Glutamatergic neuron (in vitro differentiated cells): ENCODE data around the gene NAGPA. TPM values are rescaled to one million over a fixed set of nuclear protein-coding genes. Genes with fewer than 3 reads are reported as not detected.

ENCODE experiments used
- DNase-seq: peaks from one replicate; pipeline ENCODE4 v3.0.0; 2022
- H3K27ac Mint-ChIP-seq: one replicate; pipeline ENCODE4 v1.8.0; 2020; ENCODE audit warnings: mild to moderate bottlenecking, mixed read lengths, inconsistent platforms; ENCODE audit not compliant: unreplicated experiment
- H3K27me3 Mint-ChIP-seq: one replicate; pipeline ENCODE4 v1.8.0; 2020; ENCODE audit warnings: mild to moderate bottlenecking, moderate library complexity, mixed read lengths, inconsistent platforms; ENCODE audit not compliant: unreplicated experiment
- H3K36me3 Mint-ChIP-seq: one replicate; pipeline ENCODE4 v1.8.0; 2020; ENCODE audit warnings: mild to moderate bottlenecking, mixed read lengths, inconsistent platforms; ENCODE audit not compliant: unreplicated experiment
- H3K4me1 Mint-ChIP-seq: one replicate; pipeline ENCODE4 v1.8.0; 2020; ENCODE audit warnings: mild to moderate bottlenecking, low read depth, mixed read lengths, inconsistent platforms; ENCODE audit not compliant: unreplicated experiment
- H3K4me3 Mint-ChIP-seq: one replicate; pipeline ENCODE4 v1.8.0; 2020; ENCODE audit warnings: mild to moderate bottlenecking, mixed read lengths, inconsistent platforms; ENCODE audit not compliant: unreplicated experiment
- H3K9me3 Mint-ChIP-seq: one replicate; pipeline ENCODE4 v1.8.0; 2020; ENCODE audit warnings: mild to moderate bottlenecking, moderate library complexity, mixed read lengths, inconsistent platforms; ENCODE audit not compliant: unreplicated experiment
- total RNA-seq: library from RNA; stranded (reverse); fragmentation: NEBNext Ultra II Directional; extraction: Animal tissue kit (Norgen Biotek cat#: 25700); gene quantifications from one replicate; pipeline ENCODE4 v1.2.1, GENCODE V29; 2021; ENCODE audit not compliant: unreplicated experiment
- TF ChIP-seq, protein P1 (sequence below): fragments of 200-600 bp; sonication (generic); IDR thresholded peaks from one replicate; pipeline ENCODE4 v1.5.0; 2021; ENCODE audit not compliant: partially characterized antibody, unreplicated experiment

The NAGPA gene
- total RNA-seq, 1 donor from 2014 or later, result 9.7 TPM

DNA sequence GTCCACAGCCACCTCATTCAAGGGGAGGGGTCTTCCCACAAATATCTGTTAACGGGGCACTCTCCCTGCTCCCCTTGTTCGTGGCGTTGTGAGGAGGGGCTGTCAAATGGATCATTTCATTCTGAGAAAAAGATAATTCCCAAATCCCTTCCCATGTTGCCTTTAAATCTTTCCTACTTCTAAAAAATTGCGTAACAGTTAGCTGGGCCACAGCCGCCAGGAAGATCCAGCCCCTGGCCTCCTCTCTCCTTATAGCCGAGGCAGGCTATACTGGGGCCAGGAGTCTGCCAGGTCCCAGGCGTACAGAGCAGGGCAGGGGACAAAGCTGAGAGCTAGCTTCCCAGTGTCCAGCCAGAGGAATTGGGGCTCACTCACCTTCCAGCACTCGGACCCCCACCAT, 31.6 kb upstream of the NAGPA start:
- Mint-ChIP-seq H3K4me1 (no peaks in the 10 kb centered on the region), H3K36me3 (no peaks in the 10 kb centered on the region), H3K9me3 (peaks cover 4% of the 10 kb centered on the region), H3K27me3 (no peaks in the 10 kb centered on the region), H3K4me3 (no peak overlapping the region), H3K27ac (no peak overlapping the region)
- no peak for DNase-seq
- TF ChIP-seq, protein P1, sequence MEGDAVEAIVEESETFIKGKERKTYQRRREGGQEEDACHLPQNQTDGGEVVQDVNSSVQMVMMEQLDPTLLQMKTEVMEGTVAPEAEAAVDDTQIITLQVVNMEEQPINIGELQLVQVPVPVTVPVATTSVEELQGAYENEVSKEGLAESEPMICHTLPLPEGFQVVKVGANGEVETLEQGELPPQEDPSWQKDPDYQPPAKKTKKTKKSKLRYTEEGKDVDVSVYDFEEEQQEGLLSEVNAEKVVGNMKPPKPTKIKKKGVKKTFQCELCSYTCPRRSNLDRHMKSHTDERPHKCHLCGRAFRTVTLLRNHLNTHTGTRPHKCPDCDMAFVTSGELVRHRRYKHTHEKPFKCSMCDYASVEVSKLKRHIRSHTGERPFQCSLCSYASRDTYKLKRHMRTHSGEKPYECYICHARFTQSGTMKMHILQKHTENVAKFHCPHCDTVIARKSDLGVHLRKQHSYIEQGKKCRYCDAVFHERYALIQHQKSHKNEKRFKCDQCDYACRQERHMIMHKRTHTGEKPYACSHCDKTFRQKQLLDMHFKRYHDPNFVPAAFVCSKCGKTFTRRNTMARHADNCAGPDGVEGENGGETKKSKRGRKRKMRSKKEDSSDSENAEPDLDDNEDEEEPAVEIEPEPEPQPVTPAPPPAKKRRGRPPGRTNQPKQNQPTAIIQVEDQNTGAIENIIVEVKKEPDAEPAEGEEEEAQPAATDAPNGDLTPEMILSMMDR, result no peak

DNA sequence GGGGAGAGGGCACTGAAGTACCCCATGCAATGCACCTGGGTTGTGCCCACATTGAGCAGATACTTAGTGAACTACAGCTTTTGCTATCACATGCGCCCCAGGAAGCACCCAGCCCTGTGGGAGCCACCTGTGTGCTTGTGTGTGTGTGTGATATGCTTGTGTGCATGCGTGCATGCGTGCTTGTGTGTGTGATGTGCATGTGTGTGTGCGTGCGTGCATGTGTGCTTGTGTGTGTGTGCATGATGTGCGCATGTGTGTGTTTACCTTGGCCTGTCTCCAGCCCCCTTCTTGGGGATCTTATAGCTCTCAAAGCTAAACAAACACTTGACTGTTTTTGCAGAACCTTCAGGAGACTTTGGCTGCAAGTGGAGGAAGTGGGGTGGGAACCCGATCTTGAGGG, 31.2 kb upstream of the NAGPA start:
- Mint-ChIP-seq H3K36me3 (no peaks in the 10 kb centered on the region), H3K9me3 (peaks cover 4% of the 10 kb centered on the region), H3K27me3 (no peaks in the 10 kb centered on the region), H3K27ac (no peak overlapping the region), H3K4me3 (no peak overlapping the region), H3K4me1 (no peaks in the 10 kb centered on the region)
- TF ChIP-seq, protein P1, result no peak
- no peak for DNase-seq

DNA sequence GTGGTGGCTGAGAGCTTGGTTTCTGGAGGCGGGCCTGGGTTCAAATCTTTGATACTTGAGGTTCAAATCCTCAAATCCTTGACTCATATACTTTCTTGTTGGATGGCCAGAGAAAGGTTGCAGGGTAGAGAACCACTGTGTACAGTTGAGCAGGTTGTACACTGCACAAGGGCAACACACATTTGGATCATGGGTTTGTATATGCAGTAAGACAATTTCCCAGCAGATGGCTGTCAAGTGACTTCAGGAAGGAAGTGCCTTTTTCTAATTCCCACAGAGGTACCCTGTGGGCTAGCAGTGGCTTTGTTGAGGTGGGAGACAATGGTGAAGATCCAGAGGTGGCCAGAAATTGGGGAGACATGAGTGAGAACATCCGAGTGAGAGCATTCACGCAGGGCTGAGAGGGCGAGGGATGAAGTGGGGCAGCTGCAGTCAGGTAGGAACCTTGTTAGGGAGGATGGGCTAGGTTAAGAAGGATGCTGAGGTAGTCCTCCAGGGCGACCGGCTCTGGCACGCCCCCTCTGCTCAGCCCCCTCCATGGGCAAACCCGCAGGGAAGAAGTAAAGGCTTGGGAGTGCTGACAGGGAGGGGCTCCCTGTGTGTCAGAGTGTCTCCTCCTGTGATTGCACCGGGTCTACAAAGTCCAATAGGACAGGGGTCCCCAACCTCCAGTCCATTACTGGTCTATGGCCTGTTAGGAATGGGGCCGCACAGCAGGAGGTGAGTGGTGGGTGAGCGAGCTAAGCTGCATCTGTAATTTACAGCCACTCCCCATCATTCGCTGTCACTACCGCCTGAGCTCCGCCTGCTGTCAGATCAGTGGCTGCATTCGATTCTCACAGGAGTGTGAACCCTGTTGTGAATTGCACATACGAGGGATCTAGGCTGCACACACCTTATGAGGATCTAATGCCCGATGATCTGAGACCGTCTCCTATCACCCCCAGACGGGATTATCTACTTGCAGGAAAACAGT, 29.3 kb upstream of the NAGPA start:
- TF ChIP-seq, protein P1, result no peak
- no peak for DNase-seq
- no peaks in the 10 kb centered on the region for H3K36me3 Mint-ChIP-seq

DNA sequence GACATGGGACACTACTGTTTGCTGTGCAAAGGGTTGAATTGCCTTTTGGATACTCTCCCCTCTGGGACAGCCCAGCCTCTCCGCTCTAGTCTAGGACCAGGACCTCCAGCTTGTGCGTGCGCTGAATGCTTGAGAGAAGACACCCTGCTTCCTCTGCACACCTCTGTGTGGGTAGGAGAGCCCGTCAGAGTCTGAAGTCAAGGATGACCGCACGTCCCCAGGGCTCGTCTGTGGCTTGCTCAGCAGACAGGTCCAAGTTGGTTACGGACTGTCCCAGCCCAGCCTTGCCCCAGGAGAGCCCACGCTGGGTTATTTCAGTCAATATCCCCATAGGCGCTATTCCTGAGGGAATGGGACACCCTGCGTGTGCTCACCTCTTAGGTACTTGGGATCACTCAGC, 28.3 kb upstream of the NAGPA start:
- H3K4me3 Mint-ChIP-seq, result no peak overlapping the region
- H3K27ac Mint-ChIP-seq, result no peak overlapping the region
- DNase-seq, result no peak
- TF ChIP-seq, protein P1, result no peak
- no peaks in the 10 kb centered on the region for H3K27me3 Mint-ChIP-seq
- no peaks in the 10 kb centered on the region for H3K36me3 Mint-ChIP-seq
- H3K4me1 Mint-ChIP-seq, result no peaks in the 10 kb centered on the region
- peaks cover 1% of the 10 kb centered on the region for H3K9me3 Mint-ChIP-seq

More for the DNA sequence above, 29.3 kb upstream of the NAGPA start:
- H3K9me3 Mint-ChIP-seq, result peaks cover 4% of the 10 kb centered on the region
- H3K27ac Mint-ChIP-seq, result no peak overlapping the region
- H3K27me3 Mint-ChIP-seq, result no peaks in the 10 kb centered on the region
- no peak overlapping the region for H3K4me3 Mint-ChIP-seq
- no peaks in the 10 kb centered on the region for H3K4me1 Mint-ChIP-seq

DNA sequence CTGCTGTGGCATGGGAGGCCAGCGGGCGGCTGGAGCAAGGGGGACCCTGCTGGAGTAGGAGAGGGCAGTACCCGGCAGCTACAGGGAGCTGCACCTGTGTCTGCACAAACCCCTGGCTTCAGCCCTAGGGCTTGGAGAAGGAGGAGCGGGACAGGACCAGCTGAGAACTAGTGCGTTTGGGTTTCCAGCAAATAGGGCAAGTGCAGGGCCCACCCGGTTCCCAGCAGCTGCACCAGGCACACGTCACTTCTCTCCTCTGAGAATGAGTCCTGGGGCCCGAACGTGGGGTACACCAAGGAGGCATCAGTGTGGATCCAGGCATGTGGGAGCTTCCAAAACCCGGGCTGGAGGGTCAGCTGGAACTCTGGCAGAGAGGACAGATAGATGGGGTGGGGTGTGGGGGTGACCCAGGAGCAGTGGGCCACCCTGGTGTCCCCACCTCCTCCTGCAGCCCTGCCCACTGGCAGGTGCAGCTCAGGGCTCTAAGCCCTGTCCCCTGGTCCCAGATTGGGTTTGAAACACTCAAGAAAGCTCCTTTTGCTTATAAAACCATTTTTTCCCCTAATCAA, 26.4 kb upstream of the NAGPA start:
- DNase-seq, result no peak
- no peaks in the 10 kb centered on the region for H3K27me3 Mint-ChIP-seq
- H3K36me3 Mint-ChIP-seq, result no peaks in the 10 kb centered on the region
- H3K4me1 Mint-ChIP-seq, result no peaks in the 10 kb centered on the region
- TF ChIP-seq, protein P1, result no peak
- H3K9me3 Mint-ChIP-seq, result peaks cover 1% of the 10 kb centered on the region
- H3K4me3 Mint-ChIP-seq, result no peak overlapping the region
- no peak overlapping the region for H3K27ac Mint-ChIP-seq
